ENCODE measurements around the gene SFMBT1.

- TF ChIP-seq EP300 (IDR thresholded peaks at IDR 0.05; ENCODE audit: borderline replicate concordance in 1 of 2, low read depth in 2 of 2, low read length in 2 of 2) = no peak
- TF ChIP-seq RAD21 (IDR thresholded peaks at IDR 0.05 in 1 of 2, conservative IDR thresholded peaks at IDR 0.05 in 1 of 2; ENCODE audit: low read depth in 2 of 2, low read length in 2 of 2) = no peak
- no peak for TF ChIP-seq POLR2A (IDR thresholded peaks at IDR 0.05; ENCODE audit: control extremely low read depth in 1 of 2, low read depth in 2 of 2, low read length in 2 of 2)
- no peak for TF ChIP-seq SIN3A (conservative IDR thresholded peaks at IDR 0.05 in 1 of 2, IDR thresholded peaks at IDR 0.05 in 1 of 2; ENCODE audit: low read depth in 1 of 2, low read length in 2 of 2)
- TF ChIP-seq GTF2F1 (IDR thresholded peaks at IDR 0.05; ENCODE audit: borderline replicate concordance, low read depth, low read length) = no peak
- TF ChIP-seq SP1 (IDR thresholded peaks at IDR 0.05; ENCODE audit: low read depth, low read length) = no peak
- no peak for TF ChIP-seq TBP (IDR thresholded peaks at IDR 0.05; ENCODE audit: low read depth, low read length)
- TF ChIP-seq, protein P1, sequence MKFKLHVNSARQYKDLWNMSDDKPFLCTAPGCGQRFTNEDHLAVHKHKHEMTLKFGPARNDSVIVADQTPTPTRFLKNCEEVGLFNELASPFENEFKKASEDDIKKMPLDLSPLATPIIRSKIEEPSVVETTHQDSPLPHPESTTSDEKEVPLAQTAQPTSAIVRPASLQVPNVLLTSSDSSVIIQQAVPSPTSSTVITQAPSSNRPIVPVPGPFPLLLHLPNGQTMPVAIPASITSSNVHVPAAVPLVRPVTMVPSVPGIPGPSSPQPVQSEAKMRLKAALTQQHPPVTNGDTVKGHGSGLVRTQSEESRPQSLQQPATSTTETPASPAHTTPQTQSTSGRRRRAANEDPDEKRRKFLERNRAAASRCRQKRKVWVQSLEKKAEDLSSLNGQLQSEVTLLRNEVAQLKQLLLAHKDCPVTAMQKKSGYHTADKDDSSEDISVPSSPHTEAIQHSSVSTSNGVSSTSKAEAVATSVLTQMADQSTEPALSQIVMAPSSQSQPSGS (IDR thresholded peaks at IDR 0.05; ENCODE audit: low read length) = no peak
- TF ChIP-seq, protein P2, sequence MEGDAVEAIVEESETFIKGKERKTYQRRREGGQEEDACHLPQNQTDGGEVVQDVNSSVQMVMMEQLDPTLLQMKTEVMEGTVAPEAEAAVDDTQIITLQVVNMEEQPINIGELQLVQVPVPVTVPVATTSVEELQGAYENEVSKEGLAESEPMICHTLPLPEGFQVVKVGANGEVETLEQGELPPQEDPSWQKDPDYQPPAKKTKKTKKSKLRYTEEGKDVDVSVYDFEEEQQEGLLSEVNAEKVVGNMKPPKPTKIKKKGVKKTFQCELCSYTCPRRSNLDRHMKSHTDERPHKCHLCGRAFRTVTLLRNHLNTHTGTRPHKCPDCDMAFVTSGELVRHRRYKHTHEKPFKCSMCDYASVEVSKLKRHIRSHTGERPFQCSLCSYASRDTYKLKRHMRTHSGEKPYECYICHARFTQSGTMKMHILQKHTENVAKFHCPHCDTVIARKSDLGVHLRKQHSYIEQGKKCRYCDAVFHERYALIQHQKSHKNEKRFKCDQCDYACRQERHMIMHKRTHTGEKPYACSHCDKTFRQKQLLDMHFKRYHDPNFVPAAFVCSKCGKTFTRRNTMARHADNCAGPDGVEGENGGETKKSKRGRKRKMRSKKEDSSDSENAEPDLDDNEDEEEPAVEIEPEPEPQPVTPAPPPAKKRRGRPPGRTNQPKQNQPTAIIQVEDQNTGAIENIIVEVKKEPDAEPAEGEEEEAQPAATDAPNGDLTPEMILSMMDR (IDR thresholded peaks at IDR 0.05; ENCODE audit: control extremely low read depth in 1 of 3, insufficient read depth in 1 of 3, low read depth in 1 of 3, low read length in 3 of 3) = no peak
- TF ChIP-seq JUND (IDR thresholded peaks at IDR 0.05; ENCODE audit: low read length) = no peak
- TF ChIP-seq CBX8 (IDR thresholded peaks at IDR 0.05; ENCODE audit: borderline replicate concordance, low read depth, low read length) = no peak
- TF ChIP-seq EZH2 (IDR thresholded peaks at IDR 0.05; ENCODE audit: low read depth, low read length, severe bottlenecking) = no peak
These were observed 3.2 kb downstream of the SFMBT1 start for GRCh38 chr3:53042651-53043050.
